Inflammatory macrophage (primary cell): ENCODE measurements around the gene NRIP2.
"Not testable (repeated sequence)": the region's sequence is repeated elsewhere in the genome, so short reads cannot be mapped to it uniquely, and the experiment has no call there.

ENCODE experiments used
- DNase-seq, 2 donors: peaks; one replicate each; pipeline ENCODE4 v3.0.0-alpha.2; 2020 to 2022
- total RNA-seq, 18 experiments: gene quantifications; one replicate each; lab custom pipeline; 2026; ENCODE audit warnings: mixed read lengths in 6 of 18, inconsistent platforms in 2 of 18; lab: John Stamatoyannopoulos, UW

Gene NRIP2, protein sequence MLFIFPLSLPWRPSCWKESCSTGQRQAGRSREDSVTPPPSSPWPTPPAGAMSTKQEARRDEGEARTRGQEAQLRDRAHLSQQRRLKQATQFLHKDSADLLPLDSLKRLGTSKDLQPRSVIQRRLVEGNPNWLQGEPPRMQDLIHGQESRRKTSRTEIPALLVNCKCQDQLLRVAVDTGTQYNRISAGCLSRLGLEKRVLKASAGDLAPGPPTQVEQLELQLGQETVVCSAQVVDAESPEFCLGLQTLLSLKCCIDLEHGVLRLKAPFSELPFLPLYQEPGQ
- 0 to 0.07 (median 0) reads per million in 18 experiments for total RNA-seq

DNA sequence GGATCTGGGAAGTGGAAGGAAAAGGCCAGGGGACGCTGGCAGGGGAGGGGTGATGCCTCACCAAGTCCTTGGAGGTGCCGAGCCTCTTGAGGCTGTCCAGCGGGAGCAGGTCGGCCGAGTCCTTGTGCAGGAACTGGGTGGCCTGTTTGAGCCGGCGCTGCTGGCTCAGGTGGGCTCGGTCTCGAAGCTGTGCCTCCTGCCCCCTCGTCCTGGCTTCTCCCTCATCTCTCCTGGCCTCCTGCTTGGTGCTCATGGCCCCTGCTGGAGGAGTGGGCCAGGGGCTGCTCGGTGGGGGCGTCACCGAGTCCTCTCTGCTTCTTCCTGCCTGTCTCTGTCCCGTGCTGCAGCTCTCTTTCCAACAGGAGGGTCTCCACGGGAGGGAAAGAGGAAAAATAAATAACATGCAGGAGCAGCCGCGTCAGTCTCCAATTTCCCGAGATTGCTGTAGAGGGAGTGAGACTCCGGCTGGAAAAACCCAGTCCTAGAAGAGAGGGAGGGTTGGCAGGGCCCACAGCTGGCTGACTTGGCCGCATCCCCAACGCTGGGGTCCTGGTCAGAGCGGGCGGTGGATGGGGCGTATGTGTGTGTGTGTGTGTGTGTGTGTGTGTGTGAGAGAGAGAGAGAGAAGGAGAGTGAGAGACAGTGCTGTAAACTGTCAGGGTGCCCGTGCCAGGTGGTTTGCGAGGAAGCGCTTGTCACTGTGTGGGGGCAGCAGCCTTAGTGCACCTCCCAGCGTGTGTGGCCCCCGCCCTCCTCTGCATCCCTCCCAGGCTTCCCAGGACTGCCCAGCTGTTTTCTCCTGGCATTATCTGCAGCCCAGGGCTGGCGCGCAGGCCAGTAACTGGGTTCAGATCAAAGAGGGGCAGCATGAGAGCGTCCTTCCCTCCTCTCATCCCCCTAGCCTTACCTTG is at the start of gene NRIP2:
NRIP2 (minus strand) TSS at position 455 of the 911 bp plus-strand sequence; CDS start at position 403, 52 bp downstream.
- no peak for DNase-seq

DNA sequence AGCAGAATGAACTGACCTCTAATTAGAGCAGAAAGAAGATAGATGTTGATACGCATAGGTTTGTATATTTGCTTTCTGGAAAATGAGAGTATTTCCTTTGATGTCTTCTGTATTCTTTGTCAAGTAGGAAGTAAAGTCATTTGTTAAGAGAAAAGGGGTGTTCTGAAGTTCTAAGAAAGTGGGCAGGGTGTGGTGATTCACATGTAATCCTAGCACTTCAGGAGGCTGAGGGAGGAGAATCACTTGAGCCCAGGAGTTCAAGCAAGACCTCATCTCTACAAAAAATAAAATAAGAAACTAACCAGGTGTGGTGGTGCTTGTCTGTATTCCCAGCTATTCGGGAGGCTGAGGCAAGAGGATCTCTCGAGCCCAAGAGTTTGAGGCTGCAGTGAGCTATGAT is 45.0 kb upstream of the NRIP2 start:
- peak in 1 of 2 donors; percentile 12 for DNase-seq

DNA sequence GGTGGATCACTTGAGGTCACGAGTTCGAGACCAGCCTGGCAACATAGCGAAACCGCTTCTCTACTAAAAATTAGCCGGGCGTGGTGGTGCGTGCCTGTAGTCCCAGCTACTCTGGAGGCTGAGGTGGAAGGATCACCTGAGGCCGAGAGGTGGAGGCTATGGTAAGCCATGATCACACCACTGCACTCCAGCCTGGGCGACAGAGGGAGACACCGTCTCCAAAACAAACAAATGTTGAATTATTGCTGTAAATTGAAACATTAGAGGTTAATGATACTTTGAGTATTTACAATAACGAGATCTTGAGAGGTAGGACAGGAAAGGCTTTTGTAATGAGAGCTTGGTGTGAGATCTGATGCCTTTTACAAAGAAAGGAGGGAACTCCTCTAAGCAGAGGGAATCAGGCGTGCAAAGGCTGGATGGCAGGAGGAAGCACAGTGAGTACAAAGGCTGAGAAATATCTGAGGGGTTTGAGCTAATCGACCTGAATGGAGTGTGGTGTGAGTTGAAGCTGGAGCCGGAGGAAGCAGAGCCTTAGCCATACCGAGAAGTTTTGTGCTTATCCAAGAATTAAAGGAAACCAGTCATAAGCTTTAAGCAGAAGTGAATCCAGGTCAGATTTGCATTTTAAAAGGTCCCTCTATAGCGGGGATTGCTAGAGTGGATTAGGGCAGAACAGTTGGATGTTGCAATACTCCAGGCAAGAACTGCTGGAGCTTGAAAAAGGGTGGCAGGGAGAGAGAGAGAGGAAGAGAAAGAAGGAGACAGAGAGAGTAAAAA is 43.3 kb upstream of the NRIP2 start:
- DNase-seq: peak; percentile 77 to 90

DNA sequence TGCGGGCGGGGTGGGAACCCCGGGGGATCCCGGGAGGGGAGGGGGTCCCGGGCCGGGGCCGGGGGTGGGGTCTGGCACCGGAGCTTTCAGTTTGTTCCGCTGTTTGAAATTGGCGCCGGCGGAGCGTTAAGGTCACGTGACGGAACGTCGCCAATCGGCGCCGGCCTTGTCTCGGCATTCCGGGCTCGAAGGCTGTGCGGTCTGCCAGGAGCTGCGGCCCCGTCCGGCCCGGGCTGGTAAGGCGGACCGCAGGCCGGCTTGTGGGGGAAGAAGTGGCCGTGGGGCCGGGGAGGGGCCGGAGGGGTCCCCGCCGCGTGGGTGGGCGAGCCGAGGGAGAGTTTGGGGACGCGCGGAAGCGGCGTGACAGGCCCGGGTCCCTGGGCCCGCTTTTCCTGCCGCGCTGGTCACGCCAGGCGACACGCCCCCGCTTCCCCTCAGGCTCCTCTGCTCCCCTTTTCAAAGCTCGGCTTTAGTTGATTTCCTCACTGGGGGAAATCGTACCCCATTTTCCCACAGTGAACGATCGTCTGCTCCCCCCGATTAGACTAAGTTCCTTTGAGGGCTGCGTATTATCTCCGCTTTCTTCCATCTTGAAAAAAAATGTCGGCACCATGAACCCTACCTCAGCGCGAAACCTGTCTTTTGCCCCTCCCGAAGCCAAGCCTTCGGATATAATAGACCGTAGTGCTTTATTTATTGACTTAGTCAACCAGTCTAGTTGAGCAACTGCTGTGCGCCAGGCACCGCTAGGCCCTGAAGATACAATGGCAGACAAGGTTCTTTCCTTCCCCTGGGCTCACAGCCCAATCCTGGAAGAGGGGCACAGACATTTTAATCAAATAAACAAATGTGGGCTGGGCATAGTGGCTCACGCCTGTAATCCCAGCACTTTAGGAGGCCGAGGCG is 42.5 kb upstream of the NRIP2 start, which contains the start of the genes FOXM1 and RHNO1:
FOXM1 (minus strand) TSS at position 128 of the 906 bp plus-strand sequence. CDS start 2,696 bp downstream, outside the sequence.
RHNO1 (plus strand) TSS at position 177 of the 906 bp plus-strand sequence. CDS start 8,144 bp downstream, outside the sequence.
- DNase-seq: peak; percentile 85 to 90

DNA sequence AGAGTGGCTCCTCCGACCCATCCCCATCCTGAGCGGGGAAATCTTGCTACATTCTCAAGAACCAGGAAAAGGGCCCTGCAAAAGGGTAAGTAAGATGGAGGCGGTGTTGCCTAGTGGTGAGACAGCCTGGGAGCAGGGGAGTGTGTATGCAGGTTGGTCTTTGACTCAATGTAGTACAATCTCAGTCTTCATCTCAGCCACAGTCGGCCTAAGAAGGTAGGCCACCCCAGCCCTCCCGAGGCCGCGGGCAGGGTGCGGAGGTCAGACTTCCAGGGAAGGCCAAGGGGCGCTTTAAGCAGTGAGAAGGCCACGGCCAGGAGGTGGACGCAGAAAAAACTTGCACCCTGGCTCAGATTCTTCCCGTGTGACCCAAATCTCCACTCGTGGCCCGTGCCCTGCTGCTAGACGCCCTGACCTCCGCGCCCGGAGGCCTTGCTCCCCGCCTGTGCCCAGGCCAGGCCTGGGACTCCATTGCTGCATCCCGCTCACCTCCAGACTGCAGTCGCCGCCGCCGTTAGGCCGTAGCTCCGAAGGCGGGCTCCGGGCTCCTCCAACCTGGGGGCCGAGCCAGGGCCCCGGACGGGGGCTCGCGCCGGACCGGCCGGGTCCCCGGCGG is 41.7 kb upstream of the NRIP2 start:
- DNase-seq: peak in 1 of 2 donors; percentile 11

DNA sequence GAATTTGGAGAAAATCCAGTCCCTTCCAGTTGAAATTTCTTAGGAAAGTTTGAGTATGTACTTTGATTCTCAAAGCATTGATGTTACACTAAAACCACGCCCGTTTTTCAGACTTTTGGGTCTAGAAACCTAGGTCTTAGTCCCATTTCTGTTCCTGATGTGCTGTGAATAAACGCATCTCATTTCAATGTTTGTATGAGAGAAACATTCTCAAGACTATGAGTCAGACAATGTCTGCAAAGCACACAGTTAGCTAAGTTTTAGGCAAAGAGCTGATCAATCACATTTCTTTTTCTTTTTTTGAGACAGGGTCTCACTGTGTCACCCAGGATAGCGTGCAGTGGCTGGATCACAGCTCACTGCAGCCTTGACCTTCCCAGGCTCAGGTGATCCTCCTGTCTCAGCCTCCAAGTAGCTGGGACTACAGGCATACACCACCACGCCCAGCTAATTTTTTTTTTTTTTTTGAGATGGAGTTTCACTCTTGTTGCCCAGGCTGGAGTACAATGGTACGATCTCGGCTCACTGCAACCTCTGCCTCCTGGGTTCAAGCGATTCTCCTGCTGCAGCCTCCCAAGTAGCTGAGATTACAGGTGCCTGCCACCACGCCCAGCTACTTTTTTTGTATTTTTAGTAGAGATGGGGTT is 34.3 kb upstream of the NRIP2 start:
- not testable (repeated sequence) for DNase-seq

DNA sequence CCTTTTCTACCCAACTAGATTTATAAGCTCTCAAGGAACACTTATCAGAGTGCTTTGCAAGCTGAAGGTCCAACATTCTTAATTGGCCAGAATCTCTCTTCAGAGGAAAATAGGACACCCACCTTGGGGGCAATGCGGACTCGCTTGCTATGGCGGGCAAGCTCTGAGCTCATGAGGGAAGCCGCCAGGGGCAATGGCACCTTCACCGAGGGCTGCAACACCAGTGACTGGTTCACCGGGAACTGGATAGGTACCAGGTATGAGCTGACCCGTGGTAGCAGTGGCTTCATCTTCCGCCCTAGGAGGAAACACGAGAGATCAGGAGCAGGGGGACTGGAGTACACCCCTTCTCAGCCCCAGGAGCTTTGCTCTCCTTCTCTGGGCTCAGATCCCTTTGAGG is 29.4 kb upstream of the NRIP2 start:
- DNase-seq: no peak

DNA sequence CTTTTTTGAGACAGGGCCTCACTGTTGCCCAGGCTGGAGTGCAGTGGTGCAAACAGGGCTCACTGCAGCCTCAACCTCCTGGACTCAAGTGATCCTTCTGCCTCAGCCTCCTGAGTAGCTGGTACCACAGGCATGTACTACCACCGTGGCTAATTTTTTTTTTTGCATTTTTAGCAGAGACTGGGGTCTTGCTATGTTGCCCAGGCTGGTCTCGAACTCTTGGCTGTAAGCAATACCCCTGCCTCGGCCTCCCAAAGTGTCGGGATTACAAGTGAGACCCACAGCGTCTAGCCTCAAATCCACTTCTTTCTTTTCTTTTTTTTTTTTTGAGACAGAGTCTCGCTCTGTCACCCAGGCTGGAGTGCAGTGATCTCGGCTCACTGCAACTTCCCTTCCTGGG is 28.6 kb upstream of the NRIP2 start:
- DNase-seq: not testable (repeated sequence)

DNA sequence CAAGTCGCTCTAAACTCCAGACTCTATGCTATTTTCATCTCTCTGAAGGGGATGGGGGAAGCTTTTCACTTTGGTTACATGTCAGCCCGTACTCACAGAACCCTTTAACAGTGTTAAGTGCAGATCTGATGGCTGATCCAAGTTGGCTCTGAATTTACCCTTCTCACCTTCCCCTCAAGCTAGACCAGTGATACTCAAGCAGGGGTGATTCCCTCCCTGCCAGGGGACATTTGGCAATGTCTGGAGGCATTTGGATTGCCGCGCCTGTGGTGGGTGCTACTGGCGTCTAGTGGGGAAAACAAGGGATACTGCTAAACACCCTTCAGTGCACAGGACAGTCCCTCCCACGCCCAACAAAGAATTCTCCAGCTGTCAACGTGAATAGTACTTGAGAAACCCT is 28.0 kb upstream of the NRIP2 start:
- no peak for DNase-seq

DNA sequence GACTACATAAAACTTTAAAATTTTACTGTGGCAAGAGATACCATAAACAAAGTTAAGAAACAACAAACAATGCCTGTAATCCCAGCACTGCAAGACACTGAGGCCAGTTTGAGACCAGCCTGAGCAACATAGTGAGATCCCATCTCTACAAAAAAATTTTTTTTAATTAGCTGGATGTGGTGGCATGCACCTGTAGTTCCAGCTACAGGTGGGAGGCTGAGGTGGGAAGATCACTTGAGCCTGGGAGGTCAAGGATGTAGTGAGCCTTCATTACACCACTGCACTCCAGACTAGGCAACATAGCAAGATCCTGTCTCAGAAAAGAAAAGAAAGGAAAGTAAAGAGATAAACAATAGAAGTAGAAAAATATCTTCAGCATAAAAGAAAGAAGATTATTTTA is 25.3 kb upstream of the NRIP2 start:
- no peak for DNase-seq

DNA sequence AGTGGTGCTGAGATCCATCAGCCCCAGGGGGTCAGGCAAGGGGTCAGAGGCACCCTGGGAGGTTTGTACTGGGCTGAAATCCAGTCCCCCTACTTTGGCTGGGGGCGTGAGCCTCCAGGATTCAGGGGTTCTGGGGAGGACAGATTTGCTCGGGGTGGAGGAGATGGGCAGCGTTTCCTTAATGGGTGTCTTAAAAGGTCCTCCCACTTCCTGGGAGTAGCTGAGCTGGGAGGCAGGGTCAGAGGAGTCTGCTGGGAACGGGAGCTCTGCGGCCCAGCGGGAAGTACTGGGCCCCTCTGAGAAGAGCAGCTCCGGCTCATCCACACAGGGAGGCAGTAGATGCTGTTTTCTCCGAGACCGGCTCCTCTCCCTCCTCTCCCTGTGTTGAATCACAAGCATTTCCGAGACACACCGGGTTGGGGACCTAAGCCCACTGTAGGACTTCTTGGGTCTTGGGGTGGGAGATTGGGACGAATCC is 24.1 kb upstream of the NRIP2 start:
- DNase-seq: no peak

DNA sequence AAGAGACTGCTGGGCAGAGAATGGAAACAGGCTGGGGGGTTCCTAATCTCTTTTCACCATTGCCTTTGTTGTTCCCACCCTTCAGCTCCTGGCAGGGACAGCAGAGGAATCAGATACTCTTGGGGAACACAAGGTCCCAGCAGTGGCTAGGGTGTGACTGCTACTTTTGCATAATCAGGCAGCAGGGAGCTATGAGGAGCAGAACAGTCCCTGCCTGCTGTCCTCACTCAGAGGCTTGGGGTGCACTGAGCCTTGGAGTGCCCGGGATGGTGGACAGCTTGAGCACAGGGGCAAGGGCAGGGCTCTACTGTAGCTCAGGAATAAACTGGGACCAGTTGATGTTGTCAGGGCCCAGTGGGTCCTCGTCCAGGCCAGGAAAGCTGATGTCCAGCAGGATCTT is 23.5 kb upstream of the NRIP2 start:
- no peak for DNase-seq

DNA sequence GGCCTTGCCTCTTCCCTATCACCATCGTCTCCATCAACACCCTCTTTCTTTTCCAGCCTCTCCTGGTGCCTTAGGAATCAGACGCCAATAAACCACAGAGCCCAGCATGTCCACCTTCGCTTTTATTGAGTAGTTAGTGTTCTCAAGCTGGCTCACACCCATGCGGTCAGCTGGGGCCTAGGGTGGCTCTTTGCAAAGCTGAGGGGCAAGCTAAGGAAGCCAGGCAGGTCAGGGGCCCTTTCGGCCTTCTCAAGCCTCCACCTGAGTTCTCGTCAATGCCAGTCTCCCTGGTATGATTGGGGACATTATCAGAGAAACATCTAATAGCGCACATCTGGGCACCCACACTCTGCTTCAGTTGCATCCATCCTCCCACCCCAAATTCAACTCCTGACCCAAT is 22.7 kb upstream of the NRIP2 start:
- no peak for DNase-seq

DNA sequence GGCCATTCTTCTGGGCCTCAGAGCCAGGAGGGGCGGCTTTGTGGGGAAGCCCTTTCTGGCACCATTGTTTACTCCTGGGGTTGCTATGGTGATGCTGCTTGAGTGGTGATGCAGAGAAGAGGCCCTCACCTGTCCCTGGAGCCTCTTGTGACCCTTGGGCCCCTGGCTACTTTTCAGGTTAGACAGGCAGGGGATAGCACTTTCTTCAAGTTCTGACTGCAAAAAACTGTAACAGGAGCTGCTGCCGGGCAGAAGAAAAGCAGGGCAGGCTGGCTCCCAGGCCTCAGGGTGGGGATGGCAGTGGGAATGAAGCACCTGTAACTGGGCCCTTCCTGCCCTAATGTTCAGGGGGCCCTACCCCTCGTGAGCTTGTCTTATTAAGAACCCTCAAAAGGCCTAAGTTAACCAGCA is 22.2 kb upstream of the NRIP2 start, which contains the start of gene TEX52:
TEX52 (minus strand) TSS at position 19 of the 411 bp plus-strand sequence; CDS start at position 6, 13 bp downstream.
- no peak for DNase-seq

DNA sequence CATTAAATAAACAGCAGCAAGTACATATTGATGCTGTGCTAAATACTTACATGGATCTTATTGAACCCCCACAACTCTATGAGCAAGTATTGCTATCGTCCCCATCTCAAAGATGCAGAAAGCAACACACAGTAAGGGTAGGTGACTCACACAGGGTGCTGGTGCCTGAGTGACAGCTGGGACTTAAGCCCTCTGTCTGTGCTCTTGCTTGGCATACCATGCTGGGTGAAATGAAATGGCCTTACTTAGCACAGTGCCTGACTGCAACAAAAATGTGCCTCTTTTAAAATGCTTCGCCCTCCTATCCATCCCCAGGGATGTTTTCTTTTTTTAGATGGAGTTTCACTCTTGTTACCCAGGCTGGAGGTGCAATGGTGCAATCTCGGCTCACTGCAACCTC is 21.2 kb upstream of the NRIP2 start:
- DNase-seq: no peak

DNA sequence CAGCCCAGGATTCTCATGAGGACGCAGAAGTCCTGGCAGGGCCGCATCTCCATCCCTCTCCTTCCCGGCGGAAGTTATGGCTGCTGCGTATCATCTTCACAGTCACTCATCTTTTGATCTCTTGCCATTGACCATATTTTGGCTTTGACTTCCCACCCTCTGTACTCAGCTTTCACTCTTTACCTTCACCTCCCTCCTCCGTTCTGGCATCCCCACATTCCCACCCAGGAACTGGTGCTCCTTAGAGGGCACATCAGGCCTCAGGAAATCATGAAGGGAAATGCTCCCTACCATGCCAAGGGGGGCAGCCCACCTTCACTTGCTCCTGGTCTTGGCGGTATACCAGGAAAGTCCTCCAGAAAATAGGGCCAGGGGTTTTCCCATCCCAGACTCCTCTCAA is 20.7 kb upstream of the NRIP2 start:
- no peak for DNase-seq

DNA sequence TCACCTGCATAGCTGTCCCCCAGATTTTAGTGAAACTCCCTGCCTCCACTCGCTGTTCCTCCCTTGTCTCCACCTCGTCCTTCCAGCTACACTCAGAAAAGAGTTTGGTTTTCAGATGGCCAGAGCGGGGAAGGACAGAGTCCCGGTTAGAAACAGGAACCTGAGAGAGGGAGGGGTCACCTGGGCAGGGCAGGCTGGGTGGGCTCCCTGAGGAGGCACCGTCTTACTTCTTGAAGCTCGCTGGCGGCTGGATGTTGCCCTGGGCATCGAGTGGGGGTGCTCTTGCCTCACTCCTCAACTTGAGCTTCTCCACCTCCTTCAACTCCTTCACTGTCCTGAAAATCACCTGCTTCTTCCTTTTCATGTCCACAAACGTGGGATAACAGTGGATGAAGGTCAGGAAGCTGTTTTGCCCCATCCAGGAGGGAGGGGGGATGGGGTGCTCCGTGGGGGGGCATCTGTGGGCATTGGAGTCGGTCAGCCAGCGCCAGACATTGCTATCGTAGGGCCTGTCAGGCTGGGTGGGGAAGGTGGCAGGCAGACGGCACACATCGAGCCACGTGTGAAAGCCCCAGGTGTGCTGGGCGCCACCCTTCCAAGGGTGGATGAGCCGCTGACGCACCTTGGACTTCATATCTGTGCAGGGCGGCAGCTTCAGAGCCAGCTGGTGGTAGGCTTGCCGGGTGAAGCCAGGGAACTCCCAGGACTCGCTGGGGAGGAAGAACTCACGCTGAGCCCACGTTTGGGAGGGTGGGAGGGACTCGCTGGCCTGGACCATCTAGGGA is 20.0 kb upstream of the NRIP2 start:
- no peak for DNase-seq

DNA sequence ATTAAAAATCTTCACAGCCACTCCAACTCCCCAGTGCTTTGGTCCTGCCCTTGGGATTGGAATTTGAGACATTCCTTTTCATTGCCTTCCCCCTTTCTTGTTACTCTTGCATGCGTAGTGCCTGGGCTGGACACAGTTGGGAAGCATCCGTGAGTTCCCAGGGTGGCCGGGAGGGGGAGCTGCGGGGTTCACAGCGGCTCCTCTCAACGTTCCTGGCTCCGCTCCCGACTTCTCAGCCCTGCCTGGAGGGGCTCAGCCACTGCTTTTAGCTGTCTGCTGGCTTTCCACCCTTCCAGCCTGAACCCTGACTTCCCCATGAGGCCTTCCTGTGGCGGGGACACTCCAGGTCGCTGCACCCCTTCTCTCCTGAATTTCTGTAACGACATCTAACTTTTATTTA is 18.8 kb upstream of the NRIP2 start:
- DNase-seq: peak; percentile 46 to 53

DNA sequence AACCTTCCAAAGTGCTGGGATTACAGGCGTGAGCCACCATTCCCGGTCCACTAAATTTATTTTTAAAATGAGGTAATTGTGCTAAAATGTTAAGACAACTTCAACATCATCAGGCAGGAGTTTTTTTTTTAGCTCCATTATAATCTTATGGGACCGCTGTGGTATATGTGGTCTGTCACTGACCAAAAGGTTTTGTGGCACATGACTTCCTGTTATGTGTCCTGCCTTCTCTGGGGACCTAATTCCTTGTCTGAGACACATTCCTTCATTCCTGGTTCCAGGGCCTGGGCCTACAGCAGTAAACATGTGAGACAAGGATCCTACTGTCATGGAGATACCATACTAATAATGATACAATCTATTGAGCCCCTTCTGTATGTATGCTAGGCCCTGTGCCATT is 17.1 kb upstream of the NRIP2 start:
- no peak for DNase-seq
